Tibial nerve (tissue), 4 donors: Measurements from ENCODE around the gene PGBD5.

ENCODE experiments used
- EP300 ChIP-seq, 2 donors: sonication (generic); formaldehyde crosslinking; IDR thresholded peaks; one replicate each; pipeline ENCODE4 v1.6.1; 2017; ENCODE audit warnings: antibody characterized with exemption in 2 of 2, mild to moderate bottlenecking in 1 of 2
- TF ChIP-seq, protein P1 (sequence below), 5 experiments: fragments of 200-600 bp in 3 of 5; fragments of 450-650 bp in 2 of 5; sonication (generic) in 3 of 5; IDR thresholded peaks; one replicate each; pipeline ENCODE4 v1.5.1; 2016 to 2019; ENCODE audit warnings: antibody characterized with exemption in 5 of 5, mild to moderate bottlenecking in 3 of 5, moderate library complexity in 2 of 5

- TF ChIP-seq, protein P1, sequence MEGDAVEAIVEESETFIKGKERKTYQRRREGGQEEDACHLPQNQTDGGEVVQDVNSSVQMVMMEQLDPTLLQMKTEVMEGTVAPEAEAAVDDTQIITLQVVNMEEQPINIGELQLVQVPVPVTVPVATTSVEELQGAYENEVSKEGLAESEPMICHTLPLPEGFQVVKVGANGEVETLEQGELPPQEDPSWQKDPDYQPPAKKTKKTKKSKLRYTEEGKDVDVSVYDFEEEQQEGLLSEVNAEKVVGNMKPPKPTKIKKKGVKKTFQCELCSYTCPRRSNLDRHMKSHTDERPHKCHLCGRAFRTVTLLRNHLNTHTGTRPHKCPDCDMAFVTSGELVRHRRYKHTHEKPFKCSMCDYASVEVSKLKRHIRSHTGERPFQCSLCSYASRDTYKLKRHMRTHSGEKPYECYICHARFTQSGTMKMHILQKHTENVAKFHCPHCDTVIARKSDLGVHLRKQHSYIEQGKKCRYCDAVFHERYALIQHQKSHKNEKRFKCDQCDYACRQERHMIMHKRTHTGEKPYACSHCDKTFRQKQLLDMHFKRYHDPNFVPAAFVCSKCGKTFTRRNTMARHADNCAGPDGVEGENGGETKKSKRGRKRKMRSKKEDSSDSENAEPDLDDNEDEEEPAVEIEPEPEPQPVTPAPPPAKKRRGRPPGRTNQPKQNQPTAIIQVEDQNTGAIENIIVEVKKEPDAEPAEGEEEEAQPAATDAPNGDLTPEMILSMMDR (IDR thresholded peaks at IDR 0.05): no peak
- TF ChIP-seq EP300 (IDR thresholded peaks at IDR 0.05): no peak
Observed at GRCh38 chr1:230469271-230469670, 43.1 kb upstream of the PGBD5 start.
